WI38 (cell line): ENCODE measurements around the gene KRT72.

Experiments used
- H3K4me3 ChIP-seq: 2 replicates; pipeline ENCODE4 v1.5.1; 2011; ENCODE audit warnings: low read depth, mild to moderate bottlenecking, control low read depth, low read length
- TF ChIP-seq, protein P1 (sequence below): IDR thresholded peaks from 2 replicates; pipeline ENCODE4 v1.5.1; 2012; ENCODE audit warnings: low read depth, mild to moderate bottlenecking, control low read depth, low read length

KRT72 gene

DNA sequence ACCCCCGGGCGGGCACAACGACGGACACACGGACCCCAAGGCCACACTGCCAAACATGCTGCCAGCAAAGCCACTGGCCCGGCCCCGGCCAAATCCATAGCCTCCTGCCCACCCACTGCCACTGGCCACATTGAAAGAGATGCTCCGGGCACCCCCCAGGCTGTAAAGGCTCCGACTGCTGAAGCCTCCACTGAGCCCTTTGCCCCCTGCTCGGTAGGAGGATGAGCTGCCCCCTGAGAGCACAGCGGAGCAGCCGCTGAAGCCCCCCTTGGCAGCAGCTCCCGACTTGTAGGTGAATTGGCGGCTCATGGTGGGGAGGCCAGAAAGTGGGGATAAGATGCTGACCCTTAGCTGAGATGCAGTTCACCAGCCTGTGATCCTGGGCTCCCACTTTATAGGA is 17.0 kb upstream of the KRT72 start, which contains the start of gene KRT73:
KRT73 (minus strand) TSS at position 344 of the 400 bp plus-strand sequence; CDS start at position 309, 35 bp downstream.
- TF ChIP-seq, protein P1, sequence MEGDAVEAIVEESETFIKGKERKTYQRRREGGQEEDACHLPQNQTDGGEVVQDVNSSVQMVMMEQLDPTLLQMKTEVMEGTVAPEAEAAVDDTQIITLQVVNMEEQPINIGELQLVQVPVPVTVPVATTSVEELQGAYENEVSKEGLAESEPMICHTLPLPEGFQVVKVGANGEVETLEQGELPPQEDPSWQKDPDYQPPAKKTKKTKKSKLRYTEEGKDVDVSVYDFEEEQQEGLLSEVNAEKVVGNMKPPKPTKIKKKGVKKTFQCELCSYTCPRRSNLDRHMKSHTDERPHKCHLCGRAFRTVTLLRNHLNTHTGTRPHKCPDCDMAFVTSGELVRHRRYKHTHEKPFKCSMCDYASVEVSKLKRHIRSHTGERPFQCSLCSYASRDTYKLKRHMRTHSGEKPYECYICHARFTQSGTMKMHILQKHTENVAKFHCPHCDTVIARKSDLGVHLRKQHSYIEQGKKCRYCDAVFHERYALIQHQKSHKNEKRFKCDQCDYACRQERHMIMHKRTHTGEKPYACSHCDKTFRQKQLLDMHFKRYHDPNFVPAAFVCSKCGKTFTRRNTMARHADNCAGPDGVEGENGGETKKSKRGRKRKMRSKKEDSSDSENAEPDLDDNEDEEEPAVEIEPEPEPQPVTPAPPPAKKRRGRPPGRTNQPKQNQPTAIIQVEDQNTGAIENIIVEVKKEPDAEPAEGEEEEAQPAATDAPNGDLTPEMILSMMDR, result no peak
- no peak within 1 kb of the TSS for H3K4me3 ChIP-seq

DNA sequence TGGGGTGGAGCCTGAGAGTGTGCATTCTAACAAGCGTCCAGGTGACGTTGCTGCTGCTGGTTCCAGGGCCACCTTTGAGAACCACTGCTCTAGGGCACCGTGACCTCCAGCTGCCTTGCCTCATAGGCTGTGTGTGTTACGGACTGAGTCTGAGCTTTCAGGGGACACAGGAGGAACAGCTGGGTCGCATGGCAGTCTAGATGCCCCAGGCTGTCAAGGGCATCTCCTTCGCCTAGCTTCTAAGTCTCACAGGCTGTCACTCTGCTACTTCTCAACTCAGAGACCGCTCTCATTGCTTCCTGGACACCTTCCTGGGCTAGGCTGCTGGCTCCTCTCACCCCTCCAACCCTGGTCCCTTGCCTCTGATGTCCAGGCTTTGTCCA is 16.1 kb upstream of the KRT72 start:
- no peak overlapping the region for H3K4me3 ChIP-seq
- TF ChIP-seq, protein P1, result no peak

DNA sequence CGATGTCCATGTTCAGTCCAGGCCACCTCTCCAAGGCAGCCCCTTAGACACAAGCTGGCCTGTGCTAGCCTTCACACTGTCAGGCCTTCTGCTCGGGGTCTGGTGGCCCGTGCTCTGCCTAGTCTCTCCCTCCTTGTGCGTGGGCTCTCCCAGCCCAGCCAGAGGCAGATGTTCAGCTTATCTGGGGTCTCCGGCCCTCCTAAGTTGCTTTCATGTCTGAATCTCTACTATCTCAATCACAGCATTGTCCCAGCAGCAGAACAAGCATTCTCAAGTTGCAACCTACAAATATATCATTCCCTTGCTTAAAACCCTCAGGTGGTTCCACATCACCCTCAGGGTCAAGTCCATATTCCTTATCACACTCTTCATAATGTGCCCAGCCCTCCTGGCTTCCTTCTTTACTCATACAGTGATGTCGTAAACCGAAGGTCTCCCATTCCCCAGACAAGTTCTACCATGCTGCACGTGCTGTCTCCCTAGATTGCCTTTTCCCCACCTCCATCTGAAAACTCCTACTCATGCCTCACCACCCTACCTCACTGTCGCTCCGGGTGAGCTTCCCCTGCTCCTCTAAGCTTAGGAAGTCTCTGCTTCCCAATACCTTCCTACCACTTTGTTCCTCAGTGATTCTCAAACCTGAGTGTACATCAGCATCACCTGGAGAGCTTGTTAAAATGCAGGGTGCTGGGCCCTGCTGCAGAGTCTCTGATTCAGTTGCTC is 15.6 kb upstream of the KRT72 start:
- TF ChIP-seq, protein P1, result no peak
- H3K4me3 ChIP-seq, result no peak overlapping the region

DNA sequence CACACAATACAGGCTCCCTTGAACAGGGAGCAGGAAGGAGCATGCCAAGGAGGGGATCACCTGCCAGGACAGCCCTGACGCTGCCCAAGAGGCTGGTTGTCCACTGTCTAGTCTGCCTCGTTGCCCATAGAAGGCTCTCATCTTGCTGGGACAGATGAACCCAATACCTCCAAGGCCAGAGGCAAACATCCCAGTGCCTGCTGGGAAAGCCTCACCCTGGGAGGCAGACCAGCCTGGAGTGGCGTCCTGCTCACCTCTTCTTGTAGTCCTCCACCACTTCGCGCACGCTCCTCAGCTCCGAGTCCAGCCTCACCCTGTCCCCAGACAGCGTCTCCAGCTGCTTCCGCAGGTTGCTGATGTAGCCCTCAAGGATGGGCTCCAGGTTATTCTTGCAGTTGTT is 14.6 kb upstream of the KRT72 start:
- TF ChIP-seq, protein P1, result no peak
- no peak overlapping the region for H3K4me3 ChIP-seq

DNA sequence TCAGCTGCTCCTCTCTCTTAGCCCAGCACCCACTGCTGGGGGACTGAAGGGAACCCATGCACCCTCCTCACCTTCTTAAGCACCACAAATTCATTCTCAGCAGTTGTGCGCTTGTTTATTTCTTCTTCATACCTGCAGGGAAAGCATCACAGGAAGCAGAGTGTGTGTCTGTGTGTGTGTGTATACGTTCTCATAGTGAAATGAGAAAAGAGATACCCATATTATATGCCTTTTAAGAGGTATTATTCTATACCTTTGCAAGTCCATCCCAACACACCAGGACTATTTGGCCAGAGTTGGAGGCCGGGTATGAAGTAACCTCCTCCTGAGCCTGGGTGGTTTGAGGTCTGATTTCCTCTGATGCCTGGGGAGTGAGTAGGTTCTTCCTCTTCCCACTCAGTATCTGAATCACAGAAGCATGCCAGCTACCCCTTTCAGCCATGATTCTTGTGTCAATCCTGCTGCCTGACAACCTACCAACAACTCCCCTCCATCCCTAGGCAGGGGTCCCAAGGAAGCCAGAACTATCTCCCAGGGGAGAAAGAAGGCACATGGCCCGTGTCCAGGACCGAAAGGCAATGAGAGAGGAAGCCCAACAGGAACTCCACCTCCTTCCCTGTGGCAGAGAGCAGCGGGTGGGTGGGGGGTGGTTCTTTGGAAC is 14.1 kb upstream of the KRT72 start:
- no peak overlapping the region for H3K4me3 ChIP-seq
- TF ChIP-seq, protein P1, result no peak

DNA sequence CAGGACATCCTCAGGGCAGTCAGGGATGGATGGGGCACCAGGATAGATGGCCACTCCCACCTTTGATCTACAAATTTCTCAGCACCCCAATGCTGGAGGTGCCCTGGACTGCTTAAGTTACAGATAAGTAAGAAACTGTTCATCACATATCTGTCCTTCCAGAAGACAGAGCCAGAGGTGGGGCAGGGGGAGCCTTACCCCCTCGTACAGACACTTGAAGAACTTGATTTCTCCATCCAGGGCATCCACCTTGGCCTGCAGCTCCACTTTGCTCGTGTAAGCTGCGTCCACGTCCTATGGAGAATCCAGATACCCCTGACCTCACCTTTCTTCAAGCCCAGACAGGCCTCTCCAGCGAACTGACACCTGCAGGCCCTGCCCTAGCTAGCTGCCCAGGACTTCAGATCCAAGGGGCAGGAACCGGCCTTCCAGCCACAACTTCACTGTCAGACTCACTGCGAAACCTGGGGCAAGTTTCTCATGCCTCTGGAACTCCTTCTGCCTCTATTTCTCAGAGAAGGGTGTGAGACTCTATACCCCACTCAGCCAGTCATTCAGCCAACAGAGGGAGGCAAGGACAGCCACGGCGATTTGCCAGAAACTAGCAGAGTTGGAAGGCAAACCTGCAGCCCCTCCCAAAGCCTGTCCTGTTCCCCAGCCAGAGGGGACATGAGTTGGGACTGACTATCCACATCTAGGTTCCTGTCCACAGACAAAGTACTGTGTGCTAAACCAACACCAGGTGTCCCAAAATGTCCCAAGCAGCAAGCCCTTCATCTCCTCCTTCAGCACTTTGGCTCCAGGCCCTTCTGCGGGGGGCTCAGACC is 13.3 kb upstream of the KRT72 start:
- TF ChIP-seq, protein P1, result no peak
- H3K4me3 ChIP-seq, result no peak overlapping the region
